Activated CD8-positive, alpha-beta T cell treated with anti-CD3 and anti-CD28 coated beads for 36 hours (primary cell): Measurements from ENCODE around the gene PLEKHJ1. TPM values are rescaled to one million over a fixed set of nuclear protein-coding genes. Genes with fewer than 3 reads are reported as not detected.

Experiments
- ATAC-seq: fragments of 200-7000 bp; cut with Tn5 transposase; one replicate; pipeline ENCODE4 v1.10.0; 2021; ENCODE audit warnings: mild to moderate bottlenecking, moderate library complexity
- CTCF ChIA-PET: fragments of 350-600 bp; sonication (Branson Sonifier 250); formaldehyde crosslinking; loops from one replicate; lab custom pipeline; 2021; ENCODE audit warnings: antibody characterized with exemption; lab: Charles Lee
- POLR2A ChIA-PET: fragments of 350-600 bp; sonication (Branson Sonifier 250); formaldehyde crosslinking; loops from one replicate; lab custom pipeline; 2021; ENCODE audit warnings: antibody characterized with exemption; lab: Charles Lee
- DNase-seq: peaks from one replicate; pipeline ENCODE4 v3.0.0-alpha.2; 2020
- H3K27ac Mint-ChIP-seq: one replicate; pipeline ENCODE4 v1.8.0; 2021; ENCODE audit warnings: mild to moderate bottlenecking, mixed read lengths
- H3K27me3 Mint-ChIP-seq: one replicate; pipeline ENCODE4 v1.8.0; 2021; ENCODE audit warnings: mixed read lengths
- H3K36me3 Mint-ChIP-seq: one replicate; pipeline ENCODE4 v1.8.0; 2021; ENCODE audit warnings: low read depth, mixed read lengths
- H3K4me1 Mint-ChIP-seq: one replicate; pipeline ENCODE4 v1.8.0; 2021; ENCODE audit warnings: low read depth, mixed read lengths
- H3K4me3 Mint-ChIP-seq: one replicate; pipeline ENCODE4 v1.8.0; 2021; ENCODE audit warnings: mild to moderate bottlenecking, moderate library complexity, mixed read lengths
- H3K9me3 Mint-ChIP-seq: one replicate; pipeline ENCODE4 v1.8.0; 2021; ENCODE audit warnings: mixed read lengths
- CTCF ChIP-seq: fragments of 200-600 bp; IDR thresholded peaks from one replicate; pipeline ENCODE4 v1.8.0; 2022; ENCODE audit warnings: antibody characterized with exemption, mild to moderate bottlenecking
- intact Hi-C: fragments of 100-400 bp; cut with micrococcal nuclease; formaldehyde crosslinking; loops from one replicate; pipeline ENCODE4 v1.10.0; 2022
- total RNA-seq, 2 experiments: library from RNA; stranded (reverse); gene quantifications; one replicate each; pipeline ENCODE4 v1.2.3, GENCODE V29; 2021

The PLEKHJ1 gene
- total RNA-seq, 2 experiments from 2014 or later = 65.3 to 72.8 TPM

GRCh38 chr19:2232286-2233151 lies 3.6 kb downstream of the PLEKHJ1 start:
- Mint-ChIP-seq H3K27me3 (no peaks in the 10 kb centered on the region), H3K27ac (peak overlapping the region; percentile 61), H3K9me3 (no peaks in the 10 kb centered on the region), H3K36me3 (peaks cover 41% of the 10 kb centered on the region), H3K4me3 (no peak overlapping the region), H3K4me1 (peaks cover 18% of the 10 kb centered on the region)
- ATAC-seq (no peak), DNase-seq (no peak)
- intact Hi-C loops = loop anchor here (10.0 kb wide), 1 partner anchor 58 kb away; no protein-coding TSS in a partner anchor
- POLR2A ChIA-PET = interaction anchor here (1.0 to 2.2 kb wide), 9 partner anchors 8 to 64 kb away, joined by 3 to 11 read pairs (median 5); no protein-coding TSS in a partner anchor
- no peak for TF ChIP-seq CTCF
- CTCF ChIA-PET = interaction anchor here (1.4 kb wide), 1 partner anchor 30 kb away, joined by 3 read pairs; no protein-coding TSS in a partner anchor

DNA sequence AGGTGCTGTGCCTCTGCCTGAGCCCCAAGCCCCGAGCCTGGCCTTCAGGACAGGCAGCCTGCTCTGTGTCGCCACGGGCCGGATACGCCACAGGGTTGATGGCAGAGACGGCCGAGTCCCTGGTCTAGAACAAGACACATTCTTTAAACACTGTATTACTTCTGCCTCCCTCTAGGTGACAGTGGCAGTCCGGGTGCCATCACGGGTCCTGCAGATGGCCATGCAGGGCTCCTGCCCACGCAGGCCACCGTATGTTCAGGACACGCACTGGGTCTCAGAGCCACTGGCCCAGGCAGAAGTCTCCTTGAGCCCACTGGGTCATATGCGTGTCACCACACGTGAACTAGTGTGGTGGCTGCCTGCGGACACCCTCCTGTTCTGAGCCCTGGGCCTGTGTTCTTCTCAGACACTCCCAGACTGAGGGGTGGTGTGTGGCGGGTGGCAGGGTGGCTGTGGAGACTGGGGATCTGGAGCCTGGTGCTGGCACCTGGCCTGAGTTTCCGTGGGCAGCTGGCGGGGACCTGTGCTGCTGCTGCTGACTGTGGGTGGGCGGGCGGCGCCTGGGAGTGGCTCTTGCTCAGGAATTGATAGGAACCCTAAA lies 4.4 kb downstream of the PLEKHJ1 start:
- ChIA-PET POLR2A (interaction anchor here (0.8 to 1.4 kb wide), 4 partner anchors 8 to 60 kb away, joined by 3 to 6 read pairs (median 4); no protein-coding TSS in a partner anchor), CTCF (interaction anchor here (1.4 kb wide), 1 partner anchor 30 kb away, joined by 3 read pairs; no protein-coding TSS in a partner anchor)
- Mint-ChIP-seq H3K27me3 (no peaks in the 10 kb centered on the region), H3K36me3 (peaks cover 38% of the 10 kb centered on the region), H3K4me3 (no peak overlapping the region), H3K4me1 (peaks cover 18% of the 10 kb centered on the region), H3K9me3 (no peaks in the 10 kb centered on the region), H3K27ac (peak overlapping the region; percentile 55)
- TF ChIP-seq CTCF = no peak
- ATAC-seq (no peak), DNase-seq (no peak)
- intact Hi-C loops = loop anchor here (10.0 kb wide), 1 partner anchor 57 kb away; no protein-coding TSS in a partner anchor

GRCh38 chr19:2230807-2231533 lies 5.2 kb downstream of the PLEKHJ1 start:
- CTCF ChIA-PET = no interaction called here
- POLR2A ChIA-PET = interaction anchor here (0.8 to 1.4 kb wide), 5 partner anchors 9 to 59 kb away, joined by 3 to 6 read pairs (median 3); no protein-coding TSS in a partner anchor
- peaks cover 18% of the 10 kb centered on the region for H3K4me1 Mint-ChIP-seq
- no peak overlapping the region for H3K27ac Mint-ChIP-seq
- TF ChIP-seq CTCF = no peak
- ATAC-seq (peak; percentile 5), DNase-seq (no peak)
- no peaks in the 10 kb centered on the region for H3K9me3 Mint-ChIP-seq
- H3K27me3 Mint-ChIP-seq = no peaks in the 10 kb centered on the region
- intact Hi-C loops = loop anchor here (10.0 kb wide), 1 partner anchor 56 kb away; no protein-coding TSS in a partner anchor
- H3K36me3 Mint-ChIP-seq = peaks cover 36% of the 10 kb centered on the region
- H3K4me3 Mint-ChIP-seq = no peak overlapping the region

DNA sequence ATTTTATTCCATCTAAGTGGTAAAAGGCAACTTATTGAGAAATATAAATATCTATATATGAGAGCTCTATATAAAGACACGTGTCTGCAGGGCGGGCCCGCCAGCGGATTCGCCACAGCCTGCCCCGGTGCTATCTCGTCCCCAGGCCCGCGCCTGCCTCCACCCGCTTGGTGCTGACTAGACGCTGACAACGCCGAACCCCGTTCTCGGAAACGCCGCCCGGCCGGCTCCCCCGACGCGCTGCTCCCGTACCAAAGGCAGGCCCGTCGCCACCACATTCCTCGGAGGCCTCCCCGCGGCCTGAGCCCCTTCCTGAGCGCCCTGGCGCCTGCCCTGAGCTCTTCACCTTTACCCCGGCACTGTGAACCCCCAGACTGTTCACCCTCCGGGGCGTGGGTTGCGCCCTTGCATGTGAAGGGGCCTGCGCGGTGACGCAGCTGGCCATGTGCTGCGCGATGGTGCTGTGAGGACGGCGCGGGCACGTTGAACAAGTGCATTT lies 6.0 kb downstream of the PLEKHJ1 start:
- Mint-ChIP-seq H3K27me3 (no peaks in the 10 kb centered on the region), H3K27ac (no peak overlapping the region), H3K4me3 (no peak overlapping the region), H3K9me3 (no peaks in the 10 kb centered on the region), H3K36me3 (peaks cover 36% of the 10 kb centered on the region), H3K4me1 (peaks cover 15% of the 10 kb centered on the region)
- no peak for TF ChIP-seq CTCF
- ATAC-seq = no peak
- CTCF ChIA-PET = no interaction called here
- intact Hi-C loops = loop anchor here (10.0 kb wide), 1 partner anchor 55 kb away; no protein-coding TSS in a partner anchor
- DNase-seq = no peak
- POLR2A ChIA-PET = interaction anchor here (0.6 to 1.3 kb wide), 5 partner anchors 8 to 45 kb away, joined by 3 to 4 read pairs (median 3); no protein-coding TSS in a partner anchor
